NCI-H510A (cell line): ENCODE measurements around the gene ADAMTS17.

Source experiments
- DNase-seq: peaks from one replicate; lab custom pipeline; 2025; lab: John Stamatoyannopoulos, UW

ADAMTS17 gene

GRCh38 chr15:99970891-99971430, 370.8 kb downstream of the ADAMTS17 start:
- DNase-seq: no peak

- no peak for DNase-seq
Observed at GRCh38 chr15:99969261-99969920, 372.4 kb downstream of the ADAMTS17 start.

GRCh38 chr15:99967841-99968371, 373.9 kb downstream of the ADAMTS17 start:
- DNase-seq: no peak

- no peak for DNase-seq
Observed at GRCh38 chr15:99966815-99967214, 375.0 kb downstream of the ADAMTS17 start.

- DNase-seq: no peak
Observed at GRCh38 chr15:99965376-99965775, 376.4 kb downstream of the ADAMTS17 start.

GRCh38 chr15:99963976-99964375, 377.8 kb downstream of the ADAMTS17 start:
- DNase-seq: no peak

- DNase-seq: no peak
Observed at GRCh38 chr15:99963096-99963825, 378.5 kb downstream of the ADAMTS17 start.

- DNase-seq: no peak
Observed at GRCh38 chr15:99962006-99962561, 379.7 kb downstream of the ADAMTS17 start.

- no peak for DNase-seq
Observed at GRCh38 chr15:99961011-99961441, 380.7 kb downstream of the ADAMTS17 start.

GRCh38 chr15:99959326-99959725, 382.4 kb downstream of the ADAMTS17 start:
- no peak for DNase-seq

GRCh38 chr15:99958426-99959097, 383.2 kb downstream of the ADAMTS17 start:
- no peak for DNase-seq

- no peak for DNase-seq
Observed at GRCh38 chr15:99957642-99958013, 384.1 kb downstream of the ADAMTS17 start.

GRCh38 chr15:99956820-99957641, 384.7 kb downstream of the ADAMTS17 start:
- no peak for DNase-seq

- no peak for DNase-seq
Observed at GRCh38 chr15:99956022-99956775, 385.6 kb downstream of the ADAMTS17 start.

- DNase-seq: no peak
Observed at GRCh38 chr15:99955532-99955931, 386.2 kb downstream of the ADAMTS17 start.

GRCh38 chr15:99955181-99955525, 386.6 kb downstream of the ADAMTS17 start:
- no peak for DNase-seq

- DNase-seq: no peak
Observed at GRCh38 chr15:99954361-99955180, 387.2 kb downstream of the ADAMTS17 start.

- DNase-seq: no peak
Observed at GRCh38 chr15:99953886-99954285, 387.9 kb downstream of the ADAMTS17 start.

GRCh38 chr15:99951511-99951910, 390.3 kb downstream of the ADAMTS17 start:
- DNase-seq: no peak

GRCh38 chr15:99944131-99944530, 397.6 kb downstream of the ADAMTS17 start:
- DNase-seq: no peak
